Measurements from ENCODE around the gene RASAL3.

The RASAL3 gene

DNA sequence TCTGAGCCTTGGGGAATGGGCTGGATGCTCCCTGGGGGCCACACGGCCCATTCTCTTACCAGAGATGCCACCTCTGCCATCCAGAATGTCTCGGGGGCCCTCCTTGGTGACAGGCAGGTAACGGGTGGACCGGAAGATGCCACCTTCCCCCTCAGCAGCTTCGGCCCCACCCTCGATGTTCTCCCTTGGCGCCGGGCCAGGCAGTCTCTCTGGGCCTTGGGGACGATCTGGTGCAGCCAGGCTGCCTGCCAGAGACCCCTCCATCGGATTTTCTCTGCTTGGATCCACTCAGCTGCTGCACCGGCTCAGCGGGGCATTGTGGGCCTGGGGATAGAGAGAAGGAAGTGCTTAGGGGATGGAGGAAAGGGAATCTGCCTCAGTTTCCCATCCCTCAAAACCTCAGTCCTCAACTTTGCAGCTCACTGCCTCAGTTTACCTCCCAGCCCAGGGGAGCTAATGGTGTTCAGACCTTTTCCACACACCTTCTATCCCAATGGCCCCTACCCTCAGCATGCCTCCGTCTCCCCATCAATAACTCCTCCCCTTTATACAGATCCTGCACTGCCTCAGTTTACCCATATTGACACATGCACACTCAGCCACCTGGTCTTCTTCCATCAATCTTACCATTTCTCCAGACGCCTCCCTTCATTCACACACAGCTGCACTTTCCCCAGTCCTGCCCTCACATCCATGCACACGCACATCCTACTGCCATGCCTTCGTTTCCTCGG, 16.1 kb downstream of the RASAL3 start:
- TF ChIP-seq EZH2 (IDR thresholded peaks at IDR 0.05) (no peak), POLR2AphosphoS5 (IDR thresholded peaks at IDR 0.05; ENCODE audit: borderline replicate concordance, low read depth, low read length) (no peak), FOXP2 (optimal IDR thresholded peaks at IDR 0.05; ENCODE audit: control extremely low read depth, extremely low read length, insufficient read depth) (no peak)
- Histone ChIP-seq H3K36me3 (ENCODE audit: insufficient read depth, low read length) (no peaks in the 10 kb centered on the region), H3K9ac (ENCODE audit: insufficient read length) (no peak overlapping the region), H3K4me3 (no peak overlapping the region), H3K27ac (no peak overlapping the region), H3K9me3 (ENCODE audit: low read depth, low read length) (no peaks in the 10 kb centered on the region)
- no peak for DNase-seq (ENCODE audit: low read depth, low spot score)

- Histone ChIP-seq H3K27ac (no peak overlapping the region), H3K9me3 (ENCODE audit: low read depth, low read length) (no peaks in the 10 kb centered on the region), H3K36me3 (ENCODE audit: insufficient read depth, low read length) (no peaks in the 10 kb centered on the region), H3K4me3 (no peak overlapping the region), H3K9ac (ENCODE audit: insufficient read length) (no peak overlapping the region)
- DNase-seq (ENCODE audit: low read depth, low spot score): no peak
- TF ChIP-seq EZH2 (IDR thresholded peaks at IDR 0.05): no peak
- no peak for TF ChIP-seq POLR2AphosphoS5 (IDR thresholded peaks at IDR 0.05; ENCODE audit: borderline replicate concordance, low read depth, low read length)
- no peak for TF ChIP-seq FOXP2 (optimal IDR thresholded peaks at IDR 0.05; ENCODE audit: control extremely low read depth, extremely low read length, insufficient read depth)
Measured at GRCh38 chr19:15447057-15447456, 17.3 kb downstream of the RASAL3 start.

DNA sequence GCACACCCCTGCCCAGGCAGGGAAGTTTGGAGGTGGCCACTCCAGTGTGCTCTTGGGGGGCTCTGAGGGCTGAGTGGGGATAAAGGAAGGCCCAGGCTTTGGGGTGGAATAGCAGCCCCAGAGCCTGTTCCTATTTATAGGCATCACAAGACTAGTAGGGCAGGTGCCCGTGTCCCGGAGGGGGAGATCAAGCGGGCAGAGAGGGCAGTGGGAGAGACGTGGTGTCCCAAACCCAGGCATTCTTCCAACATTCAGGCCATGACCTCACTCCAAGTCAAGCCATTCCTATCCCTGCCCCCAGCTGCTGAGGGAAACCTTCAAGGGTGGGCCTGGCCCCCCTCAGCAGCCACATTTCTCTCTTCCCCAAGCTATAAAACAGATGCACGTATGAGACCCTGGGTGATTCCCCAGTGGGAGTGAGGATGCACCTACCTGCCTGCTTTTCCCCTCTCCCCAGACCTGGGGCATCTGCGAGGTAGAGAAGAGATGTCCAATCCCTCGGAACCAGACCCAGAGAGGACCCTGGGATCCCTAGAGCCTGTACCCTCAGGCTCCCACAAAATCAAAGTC, 18.5 kb downstream of the RASAL3 start:
- H3K36me3 ChIP-seq (ENCODE audit: insufficient read depth, low read length): no peaks in the 10 kb centered on the region
- TF ChIP-seq POLR2AphosphoS5 (IDR thresholded peaks at IDR 0.05; ENCODE audit: borderline replicate concordance, low read depth, low read length) (no peak), EZH2 (IDR thresholded peaks at IDR 0.05) (no peak), FOXP2 (optimal IDR thresholded peaks at IDR 0.05; ENCODE audit: control extremely low read depth, extremely low read length, insufficient read depth) (no peak)
- no peak overlapping the region for H3K9ac ChIP-seq (ENCODE audit: insufficient read length)
- no peak for DNase-seq (ENCODE audit: low read depth, low spot score)
- no peaks in the 10 kb centered on the region for H3K9me3 ChIP-seq (ENCODE audit: low read depth, low read length)
- H3K4me3 ChIP-seq: no peak overlapping the region
- H3K27ac ChIP-seq: no peak overlapping the region

GRCh38 chr19:15445227-15445605, 19.1 kb downstream of the RASAL3 start:
- Histone ChIP-seq H3K27ac (no peak overlapping the region), H3K36me3 (ENCODE audit: insufficient read depth, low read length) (no peaks in the 10 kb centered on the region), H3K4me3 (no peak overlapping the region), H3K9me3 (ENCODE audit: low read depth, low read length) (no peaks in the 10 kb centered on the region), H3K9ac (ENCODE audit: insufficient read length) (no peak overlapping the region)
- no peak for DNase-seq (ENCODE audit: low read depth, low spot score)
- TF ChIP-seq FOXP2 (optimal IDR thresholded peaks at IDR 0.05; ENCODE audit: control extremely low read depth, extremely low read length, insufficient read depth) (no peak), POLR2AphosphoS5 (IDR thresholded peaks at IDR 0.05; ENCODE audit: borderline replicate concordance, low read depth, low read length) (no peak), EZH2 (IDR thresholded peaks at IDR 0.05) (no peak)

DNA sequence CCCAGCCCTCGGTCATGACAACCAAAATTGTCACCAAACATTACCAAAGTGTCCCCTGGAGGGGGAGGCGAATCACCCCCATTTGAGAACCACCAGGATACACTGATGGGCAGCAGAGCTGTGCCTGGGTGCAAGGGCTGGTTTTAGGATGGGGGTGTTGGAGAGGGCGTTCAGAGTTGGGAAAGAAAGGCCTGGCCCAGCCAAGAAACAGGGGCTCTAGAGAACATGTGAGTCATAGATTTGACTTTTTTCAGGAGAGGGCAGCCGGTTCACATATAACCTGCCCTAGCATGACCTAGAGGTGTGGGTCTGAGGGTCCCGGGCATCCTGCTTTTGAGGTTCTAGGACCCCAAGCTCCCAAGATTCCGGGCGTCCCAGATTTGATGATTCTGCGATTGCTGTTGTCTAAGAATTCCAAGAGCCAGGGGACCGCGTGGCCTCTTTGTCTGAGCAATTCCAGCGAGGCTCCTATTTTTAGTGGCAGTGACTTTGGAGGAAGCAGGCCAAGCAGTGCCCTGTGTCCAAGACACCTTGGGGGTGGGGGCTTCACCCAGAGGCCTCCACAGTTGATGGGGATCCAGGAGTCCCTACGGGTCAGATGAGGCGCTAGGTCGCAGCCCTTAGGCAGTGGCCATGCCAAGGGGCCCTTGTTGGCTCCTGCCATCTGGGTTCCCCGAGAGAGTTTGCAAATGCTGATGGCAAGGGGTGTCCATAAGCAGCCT, 19.7 kb downstream of the RASAL3 start:
- Histone ChIP-seq H3K27ac (no peak overlapping the region), H3K36me3 (ENCODE audit: insufficient read depth, low read length) (no peaks in the 10 kb centered on the region), H3K9ac (ENCODE audit: insufficient read length) (no peak overlapping the region), H3K4me3 (no peak overlapping the region), H3K9me3 (ENCODE audit: low read depth, low read length) (no peaks in the 10 kb centered on the region)
- no peak for DNase-seq (ENCODE audit: low read depth, low spot score)
- TF ChIP-seq POLR2AphosphoS5 (IDR thresholded peaks at IDR 0.05; ENCODE audit: borderline replicate concordance, low read depth, low read length) (no peak), FOXP2 (optimal IDR thresholded peaks at IDR 0.05; ENCODE audit: control extremely low read depth, extremely low read length, insufficient read depth) (no peak), EZH2 (IDR thresholded peaks at IDR 0.05) (no peak)

DNA sequence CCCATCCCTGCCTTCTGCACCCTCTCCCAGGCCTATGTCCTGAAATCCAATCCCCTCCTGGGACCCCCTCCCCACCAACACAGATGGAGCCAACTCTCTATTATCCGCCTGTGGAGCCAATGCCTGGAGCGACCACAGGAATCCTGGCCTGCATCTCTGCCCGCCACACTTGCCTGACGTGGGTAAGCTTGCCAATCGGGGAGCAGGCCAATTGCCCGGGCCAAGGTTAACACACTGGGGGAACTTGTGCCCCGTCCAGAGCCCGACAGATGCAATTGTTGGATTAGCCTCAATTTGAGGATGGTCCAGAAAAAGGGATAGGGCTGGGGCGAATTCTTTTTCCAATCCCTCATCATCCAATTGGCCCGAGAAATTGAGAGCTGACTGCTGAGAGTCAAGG, 20.5 kb downstream of the RASAL3 start:
- no peak for DNase-seq (ENCODE audit: low read depth, low spot score)
- Histone ChIP-seq H3K4me3 (no peak overlapping the region), H3K9ac (ENCODE audit: insufficient read length) (no peak overlapping the region), H3K36me3 (ENCODE audit: insufficient read depth, low read length) (no peaks in the 10 kb centered on the region), H3K9me3 (ENCODE audit: low read depth, low read length) (no peaks in the 10 kb centered on the region), H3K27ac (no peak overlapping the region)
- TF ChIP-seq EZH2 (IDR thresholded peaks at IDR 0.05) (no peak), POLR2AphosphoS5 (IDR thresholded peaks at IDR 0.05; ENCODE audit: borderline replicate concordance, low read depth, low read length) (no peak), FOXP2 (optimal IDR thresholded peaks at IDR 0.05; ENCODE audit: control extremely low read depth, extremely low read length, insufficient read depth) (no peak)

- Histone ChIP-seq H3K9me3 (ENCODE audit: low read depth, low read length) (no peaks in the 10 kb centered on the region), H3K27ac (no peak overlapping the region), H3K4me3 (no peak overlapping the region), H3K9ac (ENCODE audit: insufficient read length) (no peak overlapping the region), H3K36me3 (ENCODE audit: insufficient read depth, low read length) (no peaks in the 10 kb centered on the region)
- no peak for DNase-seq (ENCODE audit: low read depth, low spot score)
- TF ChIP-seq EZH2 (IDR thresholded peaks at IDR 0.05): no peak
- TF ChIP-seq POLR2AphosphoS5 (IDR thresholded peaks at IDR 0.05; ENCODE audit: borderline replicate concordance, low read depth, low read length): no peak
- TF ChIP-seq FOXP2 (optimal IDR thresholded peaks at IDR 0.05; ENCODE audit: control extremely low read depth, extremely low read length, insufficient read depth): no peak
Measured at GRCh38 chr19:15443325-15443724, 21.0 kb downstream of the RASAL3 start.

DNA sequence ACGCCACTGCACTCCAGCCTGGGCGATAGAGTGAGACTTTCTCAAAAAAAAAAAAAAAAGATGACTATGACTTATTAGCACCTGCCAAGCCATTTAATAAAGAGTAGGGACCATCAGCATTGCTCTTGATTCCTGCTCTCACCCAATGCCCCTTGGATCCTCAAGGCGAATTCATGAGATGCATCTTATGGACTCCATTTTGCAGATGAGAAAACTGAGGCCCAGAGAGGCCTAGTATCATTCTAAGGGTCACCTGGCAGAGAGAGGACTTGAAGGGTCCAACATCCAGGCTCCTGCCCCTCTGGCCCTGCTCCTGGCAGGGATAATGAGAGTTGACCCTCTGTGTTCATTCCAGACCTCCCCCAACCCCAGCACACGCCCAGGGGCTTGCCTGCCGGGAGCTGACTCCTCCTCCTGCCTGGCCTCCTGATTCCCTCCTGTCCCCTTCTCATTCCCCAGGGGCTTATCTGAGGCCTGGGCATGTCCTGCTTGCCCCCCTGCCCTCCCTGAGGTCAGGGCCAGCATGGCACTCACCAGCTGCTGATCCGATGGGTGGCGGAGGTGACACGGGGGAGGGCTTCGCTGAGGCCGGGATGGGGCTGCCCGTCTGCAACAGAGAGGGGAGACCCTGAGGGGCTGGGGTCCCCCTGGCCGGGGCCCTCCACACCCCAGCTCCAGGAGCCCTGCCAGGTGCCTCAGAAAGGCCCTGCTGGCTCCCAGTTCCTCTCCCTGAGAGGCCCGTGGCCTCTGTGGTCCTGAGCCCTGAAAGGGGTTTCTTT, 22.0 kb downstream of the RASAL3 start:
- Histone ChIP-seq H3K36me3 (ENCODE audit: insufficient read depth, low read length) (no peaks in the 10 kb centered on the region), H3K4me3 (no peak overlapping the region), H3K27ac (no peak overlapping the region), H3K9me3 (ENCODE audit: low read depth, low read length) (no peaks in the 10 kb centered on the region), H3K9ac (ENCODE audit: insufficient read length) (no peak overlapping the region)
- no peak for DNase-seq (ENCODE audit: low read depth, low spot score)
- TF ChIP-seq FOXP2 (optimal IDR thresholded peaks at IDR 0.05; ENCODE audit: control extremely low read depth, extremely low read length, insufficient read depth) (no peak), POLR2AphosphoS5 (IDR thresholded peaks at IDR 0.05; ENCODE audit: borderline replicate concordance, low read depth, low read length) (no peak), EZH2 (IDR thresholded peaks at IDR 0.05) (no peak)
